Measurements from ENCODE around the gene GPX4.
A peak's percentile ranks its signal among the peaks of the same experiment; 100 is the strongest.

The GPX4 gene

DNA sequence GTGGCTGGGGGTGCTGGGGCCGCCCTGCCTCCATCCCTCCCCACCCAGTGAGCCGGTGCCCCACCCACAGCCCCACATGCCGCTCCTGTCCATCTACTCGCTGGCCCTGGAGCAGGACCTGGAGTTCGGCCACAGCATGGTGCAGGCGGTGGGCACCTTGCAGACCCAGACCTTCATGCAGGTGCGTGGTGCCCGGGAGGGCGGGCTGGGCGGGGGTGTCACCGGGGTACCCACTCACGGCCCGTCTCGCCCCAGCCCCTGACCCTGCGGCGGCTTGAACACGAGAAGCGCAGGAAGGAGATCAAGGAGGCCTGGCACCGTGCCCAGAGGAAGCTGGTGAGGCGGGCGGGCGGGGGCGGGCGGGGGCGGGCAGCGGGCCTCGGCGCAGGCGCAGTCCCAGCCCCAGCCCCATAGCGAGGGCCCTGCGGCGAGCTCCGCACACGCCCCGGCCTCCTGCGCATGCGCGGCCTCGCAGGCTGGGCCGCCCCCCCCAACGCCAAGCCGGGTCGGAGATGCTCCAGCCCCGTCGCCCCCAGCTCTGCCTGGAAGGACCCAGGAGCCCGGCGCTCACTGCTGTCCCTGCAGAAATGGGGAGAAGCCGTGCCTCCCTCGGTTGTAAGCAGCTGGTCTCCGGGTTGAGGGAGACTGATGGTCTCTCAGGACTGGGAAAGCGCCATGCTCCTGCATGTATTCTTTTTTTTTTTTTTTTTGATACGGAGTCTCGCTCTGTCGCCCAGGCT lies 29.1 kb upstream of the GPX4 start:
- Histone ChIP-seq H2AFZ (ENCODE audit: insufficient read depth, low read length, poor library complexity) (no peak overlapping the region), H3K4me3 (ENCODE audit: low read depth, low read length) (no peak overlapping the region), H3K18ac (ENCODE audit: low read length) (no peak overlapping the region), H3K79me1 (ENCODE audit: low read length) (no peaks in the 10 kb centered on the region), H3K79me2 (ENCODE audit: control insufficient read depth, insufficient read depth, low read length, poor library complexity) (no peaks in the 10 kb centered on the region), H3K4me2 (ENCODE audit: low read length) (no peak overlapping the region), H3K9me3 (ENCODE audit: insufficient read depth, low read depth, low read length) (peaks cover 4% of the 10 kb centered on the region), H2BK12ac (ENCODE audit: low read length) (no peak overlapping the region), H3K4me1 (ENCODE audit: control insufficient read depth in 1 of 2, insufficient read depth in 2 of 2, low read length in 2 of 2) (peaks cover 7% of the 10 kb centered on the region in 2 experiments), H3K14ac (ENCODE audit: low read length) (no peak overlapping the region), H4K91ac (ENCODE audit: low read depth, low read length) (no peak overlapping the region), H3K4ac (ENCODE audit: low read depth, low read length) (no peak overlapping the region), H2BK120ac (ENCODE audit: insufficient read depth, low read length, poor library complexity) (no peak overlapping the region), H3K27me3 (ENCODE audit: insufficient read depth, low read length) (peaks cover 11% of the 10 kb centered on the region), H4K12ac (ENCODE audit: low read depth, low read length) (no peak overlapping the region), H3K23ac (ENCODE audit: low read length) (no peak overlapping the region), H3K9ac (ENCODE audit: low read length) (no peak overlapping the region), H2BK5ac (ENCODE audit: low read depth, low read length, poor library complexity) (no peak overlapping the region), H4K8ac (ENCODE audit: low read depth, low read length) (no peak overlapping the region), H3K36me3 (ENCODE audit: control insufficient read depth in 1 of 2, insufficient read depth in 2 of 2, low read length in 2 of 2) (peaks cover 0 to under 1% of the 10 kb centered on the region in 2 experiments), H3K27ac (ENCODE audit: low read depth, low read length) (no peak overlapping the region), H2AK5ac (ENCODE audit: low read length) (no peak overlapping the region)
- peak; percentile 54 to 66 for DNase-seq
- no CpG with 5 or more reads among the region's 54 CpGs for WGBS (ENCODE audit: extremely low coverage, insufficient coverage, insufficient read length)

DNA sequence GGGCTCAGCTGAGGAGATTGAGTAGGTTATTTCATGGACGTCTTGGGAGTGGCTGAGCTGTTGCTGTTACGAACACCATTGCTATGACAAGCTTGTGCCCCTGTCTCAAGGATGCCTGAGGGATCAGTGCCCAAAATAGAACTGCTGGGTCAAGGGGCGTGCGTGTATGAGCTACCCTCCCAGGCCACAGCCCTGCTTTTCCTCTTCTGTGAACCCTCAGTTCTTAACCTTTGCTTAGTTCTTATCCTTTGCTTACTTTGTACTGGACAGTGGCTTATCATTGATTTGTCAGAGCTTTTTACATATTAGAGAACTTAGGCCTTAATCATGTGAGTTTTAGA lies 27.8 kb upstream of the GPX4 start:
- H3K14ac ChIP-seq (ENCODE audit: low read length): no peak overlapping the region
- no peaks in the 10 kb centered on the region for H3K79me2 ChIP-seq (ENCODE audit: control insufficient read depth, insufficient read depth, low read length, poor library complexity)
- H3K79me1 ChIP-seq (ENCODE audit: low read length): no peaks in the 10 kb centered on the region
- H4K8ac ChIP-seq (ENCODE audit: low read depth, low read length): no peak overlapping the region
- peaks cover 0 to 9% of the 10 kb centered on the region in 2 experiments for H3K36me3 ChIP-seq (ENCODE audit: control insufficient read depth in 1 of 2, insufficient read depth in 2 of 2, low read length in 2 of 2)
- no peak overlapping the region for H2BK120ac ChIP-seq (ENCODE audit: insufficient read depth, low read length, poor library complexity)
- no CpG with 5 or more reads among the region's 4 CpGs for WGBS (ENCODE audit: extremely low coverage, insufficient coverage, insufficient read length)
- peaks cover 4% of the 10 kb centered on the region for H3K9me3 ChIP-seq (ENCODE audit: insufficient read depth, low read depth, low read length)
- H3K4me3 ChIP-seq (ENCODE audit: low read depth, low read length): no peak overlapping the region
- peaks cover 5% of the 10 kb centered on the region for H3K27me3 ChIP-seq (ENCODE audit: insufficient read depth, low read length)
- H3K4me1 ChIP-seq (ENCODE audit: control insufficient read depth in 1 of 2, insufficient read depth in 2 of 2, low read length in 2 of 2): peaks cover 2 to 3% of the 10 kb centered on the region in 2 experiments
- H3K27ac ChIP-seq (ENCODE audit: low read depth, low read length): no peak overlapping the region
- H4K91ac ChIP-seq (ENCODE audit: low read depth, low read length): no peak overlapping the region
- no peak overlapping the region for H2BK12ac ChIP-seq (ENCODE audit: low read length)
- H3K23ac ChIP-seq (ENCODE audit: low read length): no peak overlapping the region
- no peak overlapping the region for H2AFZ ChIP-seq (ENCODE audit: insufficient read depth, low read length, poor library complexity)
- H3K4ac ChIP-seq (ENCODE audit: low read depth, low read length): no peak overlapping the region
- peak; percentile 91 to 93 for DNase-seq
- H3K4me2 ChIP-seq (ENCODE audit: low read length): no peak overlapping the region
- H2AK5ac ChIP-seq (ENCODE audit: low read length): no peak overlapping the region
- no peak overlapping the region for H2BK5ac ChIP-seq (ENCODE audit: low read depth, low read length, poor library complexity)
- no peak overlapping the region for H3K9ac ChIP-seq (ENCODE audit: low read length)
- H3K18ac ChIP-seq (ENCODE audit: low read length): no peak overlapping the region
- H4K12ac ChIP-seq (ENCODE audit: low read depth, low read length): no peak overlapping the region

DNA sequence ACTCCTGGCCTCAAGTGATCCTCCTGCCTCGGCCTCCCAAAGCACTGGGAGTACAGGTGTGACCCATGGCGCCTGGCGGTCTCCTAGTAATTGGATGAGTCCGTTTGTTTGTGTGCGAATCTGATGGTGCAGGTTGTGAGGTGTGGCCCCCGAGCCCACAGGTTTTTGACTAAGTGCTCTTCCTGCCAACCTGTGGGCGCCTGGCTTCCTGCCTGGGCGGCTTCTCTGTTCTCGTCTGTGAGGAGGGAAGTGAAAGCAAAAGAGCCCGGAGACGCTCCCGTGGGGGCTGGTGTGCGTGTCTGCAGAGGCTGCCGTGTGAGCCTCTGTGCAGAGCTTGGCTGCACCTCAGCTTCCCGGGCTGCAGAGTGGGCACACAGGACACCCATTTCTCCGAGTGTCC lies 26.8 kb upstream of the GPX4 start:
- H4K8ac ChIP-seq (ENCODE audit: low read depth, low read length): no peak overlapping the region
- no peak overlapping the region for H3K27ac ChIP-seq (ENCODE audit: low read depth, low read length)

DNA sequence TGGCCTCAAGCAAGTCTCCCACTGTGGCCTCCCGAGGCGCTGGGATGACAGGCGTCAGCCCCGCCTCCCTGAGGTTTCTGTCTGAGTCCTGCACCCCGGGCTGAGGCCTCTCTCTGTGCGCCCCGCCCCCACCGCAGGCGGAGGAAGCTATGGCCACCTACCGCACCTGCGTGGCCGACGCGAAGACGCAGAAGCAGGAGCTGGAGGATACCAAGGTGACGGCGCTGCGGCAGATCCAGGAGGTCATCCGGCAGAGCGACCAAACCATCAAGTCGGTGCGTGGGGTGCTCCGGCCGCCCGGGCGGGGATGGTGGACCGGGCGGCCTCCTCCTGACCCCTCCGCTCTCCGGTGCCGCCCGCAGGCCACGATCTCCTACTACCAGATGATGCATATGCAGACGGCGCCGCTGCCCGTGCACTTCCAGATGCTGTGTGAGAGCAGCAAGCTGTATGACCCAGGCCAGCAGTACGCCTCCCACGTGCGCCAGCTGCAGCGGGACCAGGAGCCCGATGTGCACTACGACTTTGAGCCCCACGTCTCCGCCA lies 24.2 kb upstream of the GPX4 start:
- H3K27me3 ChIP-seq (ENCODE audit: insufficient read depth, low read length): no peaks in the 10 kb centered on the region
- H2BK12ac ChIP-seq (ENCODE audit: low read length): no peak overlapping the region
- H3K79me1 ChIP-seq (ENCODE audit: low read length): no peaks in the 10 kb centered on the region
- no peak overlapping the region for H3K9ac ChIP-seq (ENCODE audit: low read length)
- peaks cover 9% of the 10 kb centered on the region for H3K9me3 ChIP-seq (ENCODE audit: insufficient read depth, low read depth, low read length)
- no peak overlapping the region for H4K12ac ChIP-seq (ENCODE audit: low read depth, low read length)
- H3K23ac ChIP-seq (ENCODE audit: low read length): no peak overlapping the region
- H3K27ac ChIP-seq (ENCODE audit: low read depth, low read length): no peak overlapping the region
- peaks cover 0 to 2% of the 10 kb centered on the region in 2 experiments for H3K4me1 ChIP-seq (ENCODE audit: control insufficient read depth in 1 of 2, insufficient read depth in 2 of 2, low read length in 2 of 2)
- peak in 1 of 2 donors; percentile 59 for DNase-seq
- H2BK5ac ChIP-seq (ENCODE audit: low read depth, low read length, poor library complexity): no peak overlapping the region
- H3K36me3 ChIP-seq (ENCODE audit: control insufficient read depth in 1 of 2, insufficient read depth in 2 of 2, low read length in 2 of 2): peaks cover 3 to 9% of the 10 kb centered on the region in 2 experiments
- no peak overlapping the region for H4K91ac ChIP-seq (ENCODE audit: low read depth, low read length)
- H2AFZ ChIP-seq (ENCODE audit: insufficient read depth, low read length, poor library complexity): no peak overlapping the region
- no peak overlapping the region for H2BK120ac ChIP-seq (ENCODE audit: insufficient read depth, low read length, poor library complexity)
- H3K4ac ChIP-seq (ENCODE audit: low read depth, low read length): no peak overlapping the region
- WGBS (ENCODE audit: extremely low coverage, insufficient coverage, insufficient read length): no CpG with 5 or more reads among the region's 45 CpGs
- H3K4me2 ChIP-seq (ENCODE audit: low read length): no peak overlapping the region
- H3K14ac ChIP-seq (ENCODE audit: low read length): no peak overlapping the region
- no peak overlapping the region for H3K4me3 ChIP-seq (ENCODE audit: low read depth, low read length)
- no peak overlapping the region for H2AK5ac ChIP-seq (ENCODE audit: low read length)
- H3K18ac ChIP-seq (ENCODE audit: low read length): no peak overlapping the region
- H3K79me2 ChIP-seq (ENCODE audit: control insufficient read depth, insufficient read depth, low read length, poor library complexity): no peaks in the 10 kb centered on the region
- H4K8ac ChIP-seq (ENCODE audit: low read depth, low read length): no peak overlapping the region

More for the DNA sequence above, 26.8 kb upstream of the GPX4 start:
- H3K4me3 ChIP-seq (ENCODE audit: low read depth, low read length): no peak overlapping the region
- peak in 1 of 2 donors; percentile 55 for DNase-seq
- H2BK5ac ChIP-seq (ENCODE audit: low read depth, low read length, poor library complexity): no peak overlapping the region
- H3K14ac ChIP-seq (ENCODE audit: low read length): no peak overlapping the region
- H3K79me1 ChIP-seq (ENCODE audit: low read length): no peaks in the 10 kb centered on the region
- H3K9me3 ChIP-seq (ENCODE audit: insufficient read depth, low read depth, low read length): peaks cover 4% of the 10 kb centered on the region
- H3K4me2 ChIP-seq (ENCODE audit: low read length): no peak overlapping the region
- H2BK120ac ChIP-seq (ENCODE audit: insufficient read depth, low read length, poor library complexity): no peak overlapping the region
- no peak overlapping the region for H3K4ac ChIP-seq (ENCODE audit: low read depth, low read length)
- no peaks in the 10 kb centered on the region for H3K27me3 ChIP-seq (ENCODE audit: insufficient read depth, low read length)
- no CpG with 5 or more reads among the region's 16 CpGs for WGBS (ENCODE audit: extremely low coverage, insufficient coverage, insufficient read length)
- no peaks in the 10 kb centered on the region for H3K79me2 ChIP-seq (ENCODE audit: control insufficient read depth, insufficient read depth, low read length, poor library complexity)
- H2BK12ac ChIP-seq (ENCODE audit: low read length): no peak overlapping the region
- no peak overlapping the region for H3K18ac ChIP-seq (ENCODE audit: low read length)
- no peak overlapping the region for H4K91ac ChIP-seq (ENCODE audit: low read depth, low read length)
- no peak overlapping the region for H3K9ac ChIP-seq (ENCODE audit: low read length)
- H4K12ac ChIP-seq (ENCODE audit: low read depth, low read length): no peak overlapping the region
- no peak overlapping the region for H3K23ac ChIP-seq (ENCODE audit: low read length)
- H2AK5ac ChIP-seq (ENCODE audit: low read length): no peak overlapping the region
- H2AFZ ChIP-seq (ENCODE audit: insufficient read depth, low read length, poor library complexity): no peak overlapping the region
- H3K36me3 ChIP-seq (ENCODE audit: control insufficient read depth in 1 of 2, insufficient read depth in 2 of 2, low read length in 2 of 2): peaks cover 0 to 9% of the 10 kb centered on the region in 2 experiments
- no peaks in the 10 kb centered on the region for H3K4me1 ChIP-seq (ENCODE audit: control insufficient read depth in 1 of 2, insufficient read depth in 2 of 2, low read length in 2 of 2)
